ENCODE results near the gene MRPL37. TPM values are rescaled to one million over a fixed set of nuclear protein-coding genes. Genes with fewer than 3 reads are reported as not detected.
A peak's percentile ranks its signal among the peaks of the same experiment; 100 is the strongest.

Gene MRPL37
- total RNA-seq, 2 donors from 2014 or later = 84.5 to 95.8 TPM

DNA sequence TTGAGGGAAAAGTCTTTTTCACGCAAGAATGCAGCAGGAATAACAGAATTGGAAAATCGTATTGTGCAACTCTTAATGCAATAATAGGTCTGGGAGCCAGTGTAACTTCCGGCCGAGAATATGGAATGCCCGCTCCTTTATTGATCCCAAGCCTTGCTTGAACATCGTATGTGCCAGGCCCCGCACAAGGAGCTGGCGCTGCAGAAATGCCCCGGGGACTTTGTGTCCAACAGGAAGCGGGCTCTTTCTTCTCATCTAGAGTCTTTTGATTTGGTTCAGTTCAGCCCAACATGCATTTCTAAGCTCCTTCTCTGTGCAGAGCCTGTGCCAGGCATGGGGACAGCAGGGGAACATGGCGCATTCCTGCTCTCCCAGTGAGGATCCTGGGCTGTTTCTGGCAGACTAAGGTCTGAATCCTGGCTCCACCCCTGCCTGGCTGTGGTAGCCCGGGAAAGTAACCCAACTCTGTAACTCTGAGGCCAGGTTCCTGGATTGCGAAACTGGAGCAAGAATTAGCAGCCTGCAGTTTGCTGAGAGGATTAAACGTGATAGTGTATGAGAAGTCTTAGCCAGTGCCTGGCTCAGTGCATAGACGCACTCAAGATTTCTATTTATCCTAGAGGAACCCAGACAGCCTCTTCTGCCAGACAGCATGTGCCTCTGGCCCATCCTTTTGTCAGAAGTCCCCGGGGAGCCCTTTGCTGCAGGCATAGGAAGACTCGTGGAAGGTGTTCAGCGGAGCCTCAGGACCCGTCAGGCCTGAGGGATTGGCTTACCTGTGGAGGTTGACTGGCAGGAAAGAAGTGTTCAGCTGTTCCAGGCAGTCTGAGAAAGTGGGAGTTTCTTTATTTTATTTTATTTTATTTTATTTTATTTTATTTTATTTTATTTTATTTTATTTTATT, 46.2 kb upstream of the MRPL37 start:
- Histone ChIP-seq H3K36me3 (ENCODE audit: control insufficient read depth, insufficient read depth, low read length) (no peaks in the 10 kb centered on the region), H3K9ac (ENCODE audit: extremely low read depth, low read length, poor library complexity, severe bottlenecking) (no peak overlapping the region), H3K4me3 (ENCODE audit: low read length) (no peak overlapping the region), H3K4me1 (ENCODE audit: control insufficient read depth, insufficient read depth, low read length) (no peaks in the 10 kb centered on the region), H3K9me3 (ENCODE audit: control insufficient read depth, low read length) (no peaks in the 10 kb centered on the region), H3K27me3 (ENCODE audit: control insufficient read depth, insufficient read depth, low read length, poor library complexity, severe bottlenecking) (no peaks in the 10 kb centered on the region), H3K27ac (ENCODE audit: low read depth, low read length) (no peak overlapping the region)
- Mint-ChIP-seq H3K9me3 (no peaks in the 10 kb centered on the region), H3K27me3 (ENCODE audit: insufficient read depth) (peaks cover 2% of the 10 kb centered on the region), H3K4me1 (peaks cover 13% of the 10 kb centered on the region), H3K4me3 (no peak overlapping the region), H3K36me3 (ENCODE audit: low read depth) (no peaks in the 10 kb centered on the region), H3K27ac (peak overlapping the region; percentile 39)
- 81% methylated on average over 17 to 19 of the region's 19 CpGs for WGBS, 2 experiments (ENCODE audit: insufficient coverage in 1 of 2, insufficient read length in 1 of 2)
- peak; percentile 86 for DNase-seq
- TF ChIP-seq, protein P1, sequence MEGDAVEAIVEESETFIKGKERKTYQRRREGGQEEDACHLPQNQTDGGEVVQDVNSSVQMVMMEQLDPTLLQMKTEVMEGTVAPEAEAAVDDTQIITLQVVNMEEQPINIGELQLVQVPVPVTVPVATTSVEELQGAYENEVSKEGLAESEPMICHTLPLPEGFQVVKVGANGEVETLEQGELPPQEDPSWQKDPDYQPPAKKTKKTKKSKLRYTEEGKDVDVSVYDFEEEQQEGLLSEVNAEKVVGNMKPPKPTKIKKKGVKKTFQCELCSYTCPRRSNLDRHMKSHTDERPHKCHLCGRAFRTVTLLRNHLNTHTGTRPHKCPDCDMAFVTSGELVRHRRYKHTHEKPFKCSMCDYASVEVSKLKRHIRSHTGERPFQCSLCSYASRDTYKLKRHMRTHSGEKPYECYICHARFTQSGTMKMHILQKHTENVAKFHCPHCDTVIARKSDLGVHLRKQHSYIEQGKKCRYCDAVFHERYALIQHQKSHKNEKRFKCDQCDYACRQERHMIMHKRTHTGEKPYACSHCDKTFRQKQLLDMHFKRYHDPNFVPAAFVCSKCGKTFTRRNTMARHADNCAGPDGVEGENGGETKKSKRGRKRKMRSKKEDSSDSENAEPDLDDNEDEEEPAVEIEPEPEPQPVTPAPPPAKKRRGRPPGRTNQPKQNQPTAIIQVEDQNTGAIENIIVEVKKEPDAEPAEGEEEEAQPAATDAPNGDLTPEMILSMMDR (conservative IDR thresholded peaks at IDR 0.05) = no peak

DNA sequence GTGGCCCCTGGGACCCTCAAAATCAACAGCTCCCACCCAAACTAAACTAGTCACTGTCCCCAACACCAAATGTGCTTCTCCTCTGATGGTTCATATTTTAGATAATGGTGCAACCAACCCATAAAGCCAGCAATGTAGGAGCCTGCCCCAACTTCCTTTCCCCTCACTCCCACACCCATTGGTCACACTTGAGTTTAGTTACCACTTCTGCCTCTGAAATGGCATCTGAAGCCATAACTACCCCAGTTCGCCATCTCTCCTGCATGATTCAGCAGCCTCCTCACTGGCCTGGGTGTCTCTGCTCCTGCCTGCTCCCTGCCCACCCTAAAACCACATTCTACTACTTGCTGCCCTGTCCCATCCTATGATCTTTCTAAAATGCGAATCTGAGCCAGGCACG, 43.8 kb upstream of the MRPL37 start:
- H3K9ac ChIP-seq (ENCODE audit: extremely low read depth, low read length, poor library complexity, severe bottlenecking) = no peak overlapping the region
- H3K27ac ChIP-seq (ENCODE audit: low read depth, low read length) = no peak overlapping the region
- Mint-ChIP-seq H3K9me3 (no peaks in the 10 kb centered on the region), H3K27me3 (ENCODE audit: insufficient read depth) (peaks cover 2% of the 10 kb centered on the region), H3K4me3 (no peak overlapping the region), H3K4me1 (peaks cover 13% of the 10 kb centered on the region), H3K27ac (no peak overlapping the region), H3K36me3 (ENCODE audit: low read depth) (no peaks in the 10 kb centered on the region)
- DNase-seq = no peak
- H3K36me3 ChIP-seq (ENCODE audit: control insufficient read depth, insufficient read depth, low read length) = no peaks in the 10 kb centered on the region
- H3K4me3 ChIP-seq (ENCODE audit: low read length) = no peak overlapping the region
- no peaks in the 10 kb centered on the region for H3K4me1 ChIP-seq (ENCODE audit: control insufficient read depth, insufficient read depth, low read length)
- no peaks in the 10 kb centered on the region for H3K9me3 ChIP-seq (ENCODE audit: control insufficient read depth, low read length)
- no peaks in the 10 kb centered on the region for H3K27me3 ChIP-seq (ENCODE audit: control insufficient read depth, insufficient read depth, low read length, poor library complexity, severe bottlenecking)
- 82 to 93% methylated on average over 3 of the region's 3 CpGs for WGBS, 2 experiments (ENCODE audit: insufficient coverage in 1 of 2, insufficient read length in 1 of 2)
- TF ChIP-seq, protein P1 (conservative IDR thresholded peaks at IDR 0.05) = no peak

DNA sequence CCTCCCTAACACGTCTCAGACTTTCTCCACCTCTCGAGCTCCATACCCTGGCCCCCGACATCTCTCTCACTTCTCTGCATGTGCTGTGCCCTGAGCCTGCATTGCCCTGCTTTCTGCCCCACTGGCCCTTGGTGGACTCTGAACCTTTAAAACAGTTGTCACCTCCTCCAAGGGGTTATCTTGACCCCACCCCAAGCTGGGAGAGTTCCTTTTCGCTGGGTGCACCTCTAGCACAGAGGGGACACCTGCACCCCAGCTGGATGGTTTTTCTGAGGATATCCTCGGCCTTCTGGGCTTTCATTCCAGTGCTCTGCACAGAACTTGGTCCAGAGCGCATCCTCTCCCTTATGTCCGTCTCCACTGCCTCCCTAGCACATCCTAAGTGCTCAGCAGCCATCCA, 43.0 kb upstream of the MRPL37 start:
- Mint-ChIP-seq H3K36me3 (ENCODE audit: low read depth) (no peaks in the 10 kb centered on the region), H3K9me3 (no peaks in the 10 kb centered on the region), H3K27ac (no peak overlapping the region), H3K4me3 (no peak overlapping the region), H3K27me3 (ENCODE audit: insufficient read depth) (peaks cover 7% of the 10 kb centered on the region), H3K4me1 (peaks cover 13% of the 10 kb centered on the region)
- TF ChIP-seq, protein P1 (conservative IDR thresholded peaks at IDR 0.05) = no peak
- no peaks in the 10 kb centered on the region for H3K27me3 ChIP-seq (ENCODE audit: control insufficient read depth, insufficient read depth, low read length, poor library complexity, severe bottlenecking)
- H3K9ac ChIP-seq (ENCODE audit: extremely low read depth, low read length, poor library complexity, severe bottlenecking) = no peak overlapping the region
- H3K4me1 ChIP-seq (ENCODE audit: control insufficient read depth, insufficient read depth, low read length) = no peaks in the 10 kb centered on the region
- no peak overlapping the region for H3K4me3 ChIP-seq (ENCODE audit: low read length)
- DNase-seq = no peak
- H3K27ac ChIP-seq (ENCODE audit: low read depth, low read length) = no peak overlapping the region
- WGBS, 2 experiments (ENCODE audit: insufficient coverage in 1 of 2, insufficient read length in 1 of 2) = 88 to 95% methylated on average over 6 to 7 of the region's 7 CpGs
- no peaks in the 10 kb centered on the region for H3K36me3 ChIP-seq (ENCODE audit: control insufficient read depth, insufficient read depth, low read length)
- H3K9me3 ChIP-seq (ENCODE audit: control insufficient read depth, low read length) = no peaks in the 10 kb centered on the region
